Measurements from ENCODE around the gene NUSAP1.
"Not testable (repeated sequence)": the region's sequence is repeated elsewhere in the genome, so short reads cannot be mapped to it uniquely, and the experiment has no call there.

Gene NUSAP1

GRCh38 chr15:41301139-41301538, 31.5 kb upstream of the NUSAP1 start:
- H3K4me3 ChIP-seq (ENCODE audit: low read depth in 1 of 2, low read length in 2 of 2); H3K27me3 ChIP-seq (ENCODE audit: low read depth, low read length); H3K27ac ChIP-seq (ENCODE audit: low read length); H3K4me1 ChIP-seq (ENCODE audit: control insufficient read depth in 1 of 2, insufficient read depth in 2 of 2, low read length in 2 of 2); H3K9me3 ChIP-seq (ENCODE audit: control insufficient read depth in 1 of 2, low read length in 2 of 2): not testable (repeated sequence)
- peaks cover 0 to 18% of the 10 kb centered on the region in 2 donors for H3K36me3 ChIP-seq (ENCODE audit: control insufficient read depth in 1 of 2, insufficient read depth in 2 of 2, low read length in 2 of 2)

- Histone ChIP-seq H3K4me1 (ENCODE audit: control insufficient read depth in 1 of 2, insufficient read depth in 2 of 2, low read length in 2 of 2) (no peaks in the 10 kb centered on the region), H3K27me3 (ENCODE audit: low read depth, low read length) (no peaks in the 10 kb centered on the region), H3K9me3 (ENCODE audit: control insufficient read depth in 1 of 2, low read length in 2 of 2) (no peaks in the 10 kb centered on the region), H3K36me3 (ENCODE audit: control insufficient read depth in 1 of 2, insufficient read depth in 2 of 2, low read length in 2 of 2) (peaks cover 0 to 18% of the 10 kb centered on the region in 2 donors), H3K4me3 (ENCODE audit: low read depth in 1 of 2, low read length in 2 of 2) (no peak overlapping the region), H3K27ac (ENCODE audit: low read length) (no peak overlapping the region)
Observed at GRCh38 chr15:41301587-41301986, 31.1 kb upstream of the NUSAP1 start.

GRCh38 chr15:41304149-41304770, 28.4 kb upstream of the NUSAP1 start:
- H3K4me1 ChIP-seq (ENCODE audit: control insufficient read depth in 1 of 2, insufficient read depth in 2 of 2, low read length in 2 of 2), result no peaks in the 10 kb centered on the region
- H3K27ac ChIP-seq (ENCODE audit: low read length), result no peak overlapping the region
- H3K4me3 ChIP-seq (ENCODE audit: low read depth in 1 of 2, low read length in 2 of 2), result no peak overlapping the region
- H3K36me3 ChIP-seq (ENCODE audit: control insufficient read depth in 1 of 2, insufficient read depth in 2 of 2, low read length in 2 of 2), result peaks cover 0 to 1% of the 10 kb centered on the region in 2 donors
- H3K27me3 ChIP-seq (ENCODE audit: low read depth, low read length), result no peaks in the 10 kb centered on the region
- no peaks in the 10 kb centered on the region for H3K9me3 ChIP-seq (ENCODE audit: control insufficient read depth in 1 of 2, low read length in 2 of 2)

- Histone ChIP-seq H3K36me3 (ENCODE audit: control insufficient read depth in 1 of 2, insufficient read depth in 2 of 2, low read length in 2 of 2) (peaks cover 5 to 6% of the 10 kb centered on the region in 2 donors), H3K27me3 (ENCODE audit: low read depth, low read length) (no peaks in the 10 kb centered on the region), H3K27ac (ENCODE audit: low read length) (no peak overlapping the region), H3K9me3 (ENCODE audit: control insufficient read depth in 1 of 2, low read length in 2 of 2) (no peaks in the 10 kb centered on the region), H3K4me3 (ENCODE audit: low read depth in 1 of 2, low read length in 2 of 2) (no peak overlapping the region), H3K4me1 (ENCODE audit: control insufficient read depth in 1 of 2, insufficient read depth in 2 of 2, low read length in 2 of 2) (no peaks in the 10 kb centered on the region)
Observed at GRCh38 chr15:41307679-41308078, 25.0 kb upstream of the NUSAP1 start.

- H3K27ac ChIP-seq (ENCODE audit: low read length), result no peak overlapping the region
- H3K4me1 ChIP-seq (ENCODE audit: control insufficient read depth in 1 of 2, insufficient read depth in 2 of 2, low read length in 2 of 2), result no peaks in the 10 kb centered on the region
- peaks cover 6 to 8% of the 10 kb centered on the region in 2 donors for H3K36me3 ChIP-seq (ENCODE audit: control insufficient read depth in 1 of 2, insufficient read depth in 2 of 2, low read length in 2 of 2)
- H3K9me3 ChIP-seq (ENCODE audit: control insufficient read depth in 1 of 2, low read length in 2 of 2), result no peaks in the 10 kb centered on the region
- H3K4me3 ChIP-seq (ENCODE audit: low read depth in 1 of 2, low read length in 2 of 2), result no peak overlapping the region
- H3K27me3 ChIP-seq (ENCODE audit: low read depth, low read length), result no peaks in the 10 kb centered on the region
Observed at GRCh38 chr15:41309226-41309905, 23.3 kb upstream of the NUSAP1 start.

- not testable (repeated sequence) for H3K4me3 ChIP-seq (ENCODE audit: low read depth in 1 of 2, low read length in 2 of 2); H3K36me3 ChIP-seq (ENCODE audit: control insufficient read depth in 1 of 2, insufficient read depth in 2 of 2, low read length in 2 of 2); H3K4me1 ChIP-seq (ENCODE audit: control insufficient read depth in 1 of 2, insufficient read depth in 2 of 2, low read length in 2 of 2); H3K27me3 ChIP-seq (ENCODE audit: low read depth, low read length); H3K27ac ChIP-seq (ENCODE audit: low read length); H3K9me3 ChIP-seq (ENCODE audit: control insufficient read depth in 1 of 2, low read length in 2 of 2)
Observed at GRCh38 chr15:41320805-41321330, 11.8 kb upstream of the NUSAP1 start.

- H3K4me3 ChIP-seq (ENCODE audit: low read depth in 1 of 2, low read length in 2 of 2), result no peak overlapping the region
- H3K27me3 ChIP-seq (ENCODE audit: low read depth, low read length), result no peaks in the 10 kb centered on the region
- H3K27ac ChIP-seq (ENCODE audit: low read length), result no peak overlapping the region
- H3K9me3 ChIP-seq (ENCODE audit: control insufficient read depth in 1 of 2, low read length in 2 of 2), result no peaks in the 10 kb centered on the region
- H3K4me1 ChIP-seq (ENCODE audit: control insufficient read depth in 1 of 2, insufficient read depth in 2 of 2, low read length in 2 of 2), result no peaks in the 10 kb centered on the region
- H3K36me3 ChIP-seq (ENCODE audit: control insufficient read depth in 1 of 2, insufficient read depth in 2 of 2, low read length in 2 of 2), result no peaks in the 10 kb centered on the region
Observed at GRCh38 chr15:41323611-41324010, 9.1 kb upstream of the NUSAP1 start.

- Histone ChIP-seq H3K4me1 (ENCODE audit: control insufficient read depth in 1 of 2, insufficient read depth in 2 of 2, low read length in 2 of 2) (peaks cover 0 to 8% of the 10 kb centered on the region in 2 donors), H3K9me3 (ENCODE audit: control insufficient read depth in 1 of 2, low read length in 2 of 2) (no peaks in the 10 kb centered on the region), H3K27ac (ENCODE audit: low read length) (no peak overlapping the region), H3K36me3 (ENCODE audit: control insufficient read depth in 1 of 2, insufficient read depth in 2 of 2, low read length in 2 of 2) (no peaks in the 10 kb centered on the region), H3K27me3 (ENCODE audit: low read depth, low read length) (no peaks in the 10 kb centered on the region), H3K4me3 (ENCODE audit: low read depth in 1 of 2, low read length in 2 of 2) (peak overlapping the region; percentile 93 to 99)
Observed at GRCh38 chr15:41331281-41331680, 1.4 kb upstream of the NUSAP1 start.

GRCh38 chr15:41331833-41332193, 868 bp upstream of the NUSAP1 start:
- Histone ChIP-seq H3K9me3 (ENCODE audit: control insufficient read depth in 1 of 2, low read length in 2 of 2) (no peaks in the 10 kb centered on the region), H3K4me3 (ENCODE audit: low read depth in 1 of 2, low read length in 2 of 2) (peak overlapping the region; percentile 93 to 99), H3K4me1 (ENCODE audit: control insufficient read depth in 1 of 2, insufficient read depth in 2 of 2, low read length in 2 of 2) (peaks cover 0 to 8% of the 10 kb centered on the region in 2 donors), H3K27ac (ENCODE audit: low read length) (no peak overlapping the region), H3K36me3 (ENCODE audit: control insufficient read depth in 1 of 2, insufficient read depth in 2 of 2, low read length in 2 of 2) (no peaks in the 10 kb centered on the region), H3K27me3 (ENCODE audit: low read depth, low read length) (no peaks in the 10 kb centered on the region)

- H3K4me3 ChIP-seq (ENCODE audit: low read depth in 1 of 2, low read length in 2 of 2), result peak overlapping the region; percentile 93 to 99
- peaks cover 0 to 8% of the 10 kb centered on the region in 2 donors for H3K4me1 ChIP-seq (ENCODE audit: control insufficient read depth in 1 of 2, insufficient read depth in 2 of 2, low read length in 2 of 2)
- peak overlapping the region; percentile 61 for H3K27ac ChIP-seq (ENCODE audit: low read length)
- no peaks in the 10 kb centered on the region for H3K27me3 ChIP-seq (ENCODE audit: low read depth, low read length)
- H3K36me3 ChIP-seq (ENCODE audit: control insufficient read depth in 1 of 2, insufficient read depth in 2 of 2, low read length in 2 of 2), result no peaks in the 10 kb centered on the region
- no peaks in the 10 kb centered on the region for H3K9me3 ChIP-seq (ENCODE audit: control insufficient read depth in 1 of 2, low read length in 2 of 2)
Observed at GRCh38 chr15:41333026-41333562, 413 bp downstream of the NUSAP1 start.

GRCh38 chr15:41334293-41335120, 1.8 kb downstream of the NUSAP1 start:
- no peaks in the 10 kb centered on the region for H3K27me3 ChIP-seq (ENCODE audit: low read depth, low read length)
- no peaks in the 10 kb centered on the region for H3K36me3 ChIP-seq (ENCODE audit: control insufficient read depth in 1 of 2, insufficient read depth in 2 of 2, low read length in 2 of 2)
- H3K4me1 ChIP-seq (ENCODE audit: control insufficient read depth in 1 of 2, insufficient read depth in 2 of 2, low read length in 2 of 2), result peaks cover 0 to 8% of the 10 kb centered on the region in 2 donors
- no peaks in the 10 kb centered on the region for H3K9me3 ChIP-seq (ENCODE audit: control insufficient read depth in 1 of 2, low read length in 2 of 2)
- no peak overlapping the region for H3K27ac ChIP-seq (ENCODE audit: low read length)
- H3K4me3 ChIP-seq (ENCODE audit: low read depth in 1 of 2, low read length in 2 of 2), result no peak overlapping the region
